GM21576 (cell line): ENCODE results near the gene IER3.

ENCODE experiments used
- ATAC-seq: cut with Tn5 transposase; IDR thresholded peaks from one replicate; pipeline ENCODE4 v1.9.1; 2021; ENCODE audit warnings: mild to moderate bottlenecking, moderate library complexity; ENCODE audit not compliant: unreplicated experiment

IER3 gene

DNA sequence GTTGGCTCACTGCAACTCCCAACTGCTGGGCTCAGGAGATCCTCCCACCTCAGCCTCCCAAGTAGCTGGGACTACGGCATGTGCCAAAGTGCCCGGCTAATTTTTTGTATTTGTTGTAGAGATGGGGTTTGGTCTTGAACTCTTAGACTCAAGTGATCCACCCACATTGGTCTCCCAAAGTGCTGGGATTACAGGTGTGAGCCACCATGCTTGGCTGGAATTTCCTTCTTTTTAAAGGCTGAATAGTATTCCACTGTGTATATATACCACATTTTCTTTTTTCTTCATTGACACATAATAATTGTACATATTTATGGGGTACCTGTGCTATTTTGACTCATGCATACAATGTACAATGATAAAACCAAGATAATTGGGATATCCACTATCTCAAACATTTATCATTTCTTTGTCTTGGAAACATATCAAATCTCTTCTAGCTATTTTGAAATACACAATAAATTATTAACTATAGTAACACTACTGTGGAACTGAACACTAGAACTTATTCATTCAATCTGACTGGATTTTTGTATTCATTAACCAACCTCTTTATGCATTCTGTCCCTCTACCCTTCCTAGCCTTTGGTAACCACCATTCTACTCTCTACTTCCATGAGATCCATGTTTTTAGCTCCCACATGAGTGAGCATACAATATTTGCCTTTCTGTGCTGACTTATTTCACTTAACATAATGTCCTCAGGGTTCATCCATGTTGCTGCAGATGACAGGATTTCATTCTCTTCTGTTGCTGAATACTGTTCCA lies 35.1 kb downstream of the IER3 start:
- ATAC-seq, result no peak

DNA sequence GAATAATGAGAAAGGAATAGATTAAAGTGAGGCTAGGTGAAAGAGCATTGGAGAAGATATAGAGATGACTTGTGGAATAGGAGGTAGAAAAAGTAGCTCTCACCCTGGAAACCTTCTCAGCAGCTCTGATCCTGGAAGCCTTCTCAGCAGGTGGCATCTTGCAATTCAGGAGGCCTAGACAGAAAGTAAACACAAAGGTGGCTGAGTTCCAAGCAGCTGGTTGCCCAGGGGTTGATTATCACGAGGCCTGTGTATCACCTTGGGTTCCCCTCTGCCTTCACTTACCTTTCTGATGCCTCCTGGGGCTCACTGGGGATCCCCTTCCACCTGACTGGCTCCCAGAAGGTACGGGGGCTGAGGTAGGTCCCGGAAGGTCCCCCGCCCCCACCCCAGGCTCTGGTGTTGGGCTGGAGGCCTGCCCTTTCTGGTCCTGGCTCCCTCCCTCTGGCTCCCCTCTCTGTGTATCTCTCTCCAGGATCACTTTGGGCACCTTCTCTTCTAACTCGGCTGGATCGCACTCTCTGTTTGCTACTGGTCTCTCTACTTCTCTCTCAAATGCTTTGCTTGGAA lies 37.0 kb downstream of the IER3 start:
- no peak for ATAC-seq

DNA sequence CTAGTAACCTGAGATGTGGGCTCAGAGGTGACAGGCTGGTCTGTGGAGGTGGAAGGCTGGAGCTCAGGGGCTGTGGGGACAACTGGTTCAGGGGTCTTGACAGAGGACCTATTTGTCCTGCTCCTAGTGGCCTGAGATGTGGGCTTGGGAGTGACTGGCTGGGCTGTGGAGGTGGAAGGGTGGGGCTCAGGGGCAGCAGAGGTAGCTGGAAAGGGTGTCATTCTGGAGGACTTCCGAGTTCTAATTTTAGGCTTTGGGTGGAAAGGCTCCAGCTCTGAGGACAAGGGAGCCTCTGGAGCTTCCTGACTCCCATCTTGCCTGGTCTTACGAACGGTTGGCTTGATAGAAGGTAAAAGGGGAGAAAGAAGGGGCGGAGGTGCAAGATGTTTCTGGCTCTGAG lies 38.7 kb downstream of the IER3 start:
- ATAC-seq, result no peak

DNA sequence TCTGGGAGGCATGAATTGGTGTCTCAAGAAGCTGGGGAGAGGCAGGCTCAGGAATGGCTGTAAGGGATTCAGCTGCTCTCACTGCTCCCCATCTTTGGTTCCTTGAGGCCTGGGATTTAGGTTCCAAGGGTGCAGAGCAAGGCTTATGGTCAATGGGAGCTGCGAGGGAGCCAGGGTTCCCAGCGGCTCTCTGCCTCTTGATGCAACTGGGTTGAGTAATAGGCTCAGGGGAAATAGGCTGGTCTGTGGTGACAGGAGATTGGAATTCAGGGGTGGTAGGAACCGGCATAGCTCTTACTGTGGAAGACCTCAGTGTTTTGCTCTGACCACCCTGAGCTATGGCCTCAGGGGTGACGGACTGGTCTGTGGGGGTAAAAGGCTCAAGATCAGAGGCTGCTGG lies 40.5 kb downstream of the IER3 start:
- ATAC-seq, result no peak

DNA sequence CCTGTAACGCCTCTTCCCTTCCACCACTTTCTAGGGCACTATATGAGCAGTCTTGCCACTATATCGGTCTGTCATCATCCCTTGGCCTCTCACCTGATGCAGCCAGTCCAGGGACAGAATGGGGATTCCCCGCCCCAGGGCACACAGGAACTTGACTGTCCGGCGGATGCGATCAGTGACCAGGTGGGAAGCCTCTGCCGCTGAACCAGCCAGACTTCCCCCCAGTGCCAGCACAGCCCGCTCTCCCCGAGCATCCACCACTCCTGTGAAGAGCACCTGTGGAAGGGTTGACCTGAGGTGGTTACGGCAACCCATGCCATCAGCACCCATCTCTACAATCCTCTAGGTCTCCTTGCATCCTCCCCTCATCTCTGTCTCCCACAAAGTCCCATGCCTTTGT lies 41.3 kb downstream of the IER3 start:
- no peak for ATAC-seq

DNA sequence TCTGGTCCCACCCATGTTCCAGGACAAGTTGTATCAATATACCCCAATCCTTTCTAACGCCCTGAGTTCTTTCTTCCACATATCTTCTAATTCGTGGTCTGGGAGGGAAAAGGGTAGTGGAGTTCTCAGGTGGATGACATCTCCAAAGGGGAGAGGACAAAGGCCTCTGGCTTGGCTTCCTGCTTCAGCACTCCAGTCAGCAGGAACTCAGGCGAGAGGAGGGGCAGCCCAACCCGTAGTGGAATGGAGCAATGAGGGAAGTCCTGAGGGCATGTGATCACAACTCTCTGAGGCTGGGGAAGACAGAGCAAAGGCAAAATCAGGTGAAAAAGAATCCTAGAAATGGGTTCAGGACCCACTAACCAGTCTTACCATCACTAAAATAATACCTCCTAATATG lies 44.0 kb downstream of the IER3 start:
- ATAC-seq, result no peak

DNA sequence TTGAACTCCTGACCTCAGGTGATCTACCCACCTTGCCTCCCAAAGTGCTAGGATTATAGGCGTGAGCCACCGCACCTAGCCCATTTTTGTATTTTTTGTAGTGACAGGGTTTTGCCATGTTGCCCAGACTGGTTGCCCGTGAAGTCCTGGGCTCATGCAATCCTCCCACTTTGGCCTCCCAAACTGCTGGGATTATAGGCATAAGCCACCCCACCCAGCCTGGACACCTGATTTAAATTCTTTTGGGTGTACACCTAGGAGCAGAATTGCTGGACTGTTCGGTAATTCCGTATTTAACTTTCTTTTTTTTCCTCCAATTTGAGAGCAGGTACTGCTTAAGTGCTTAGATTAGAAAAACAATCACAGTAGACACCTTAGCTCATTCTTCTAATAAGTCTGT lies 47.9 kb downstream of the IER3 start:
- ATAC-seq, result no peak
